ENCODE measurements around the gene GSN. TPM values are rescaled to one million over a fixed set of nuclear protein-coding genes. Genes with fewer than 3 reads are reported as not detected.
A peak's percentile ranks its signal among the peaks of the same experiment; 100 is the strongest.

Gene GSN
- total RNA-seq, 1 donor, result 254 TPM

DNA sequence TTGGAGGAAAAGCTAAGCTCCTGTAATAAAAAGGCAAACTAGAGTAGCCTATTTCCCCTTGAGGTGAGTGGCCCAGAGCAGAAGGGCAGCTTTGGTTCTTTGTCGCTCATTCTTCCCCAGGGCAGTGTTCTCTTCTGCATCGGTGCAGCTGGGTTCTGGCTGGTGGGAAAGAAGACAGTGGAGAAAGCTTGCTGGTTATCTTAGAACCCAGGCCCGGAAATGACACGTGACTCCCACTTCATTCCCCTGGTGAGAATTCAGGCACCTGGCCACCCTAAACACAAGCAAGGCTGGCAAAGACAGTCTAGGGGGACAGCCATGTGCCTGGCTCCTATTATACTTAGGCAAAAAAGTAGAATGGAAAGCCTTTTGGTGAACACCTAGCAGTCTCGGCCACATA is 32.5 kb upstream of the GSN start:
- no peak for DNase-seq (ENCODE audit: low read depth)
- TF ChIP-seq, protein P1, sequence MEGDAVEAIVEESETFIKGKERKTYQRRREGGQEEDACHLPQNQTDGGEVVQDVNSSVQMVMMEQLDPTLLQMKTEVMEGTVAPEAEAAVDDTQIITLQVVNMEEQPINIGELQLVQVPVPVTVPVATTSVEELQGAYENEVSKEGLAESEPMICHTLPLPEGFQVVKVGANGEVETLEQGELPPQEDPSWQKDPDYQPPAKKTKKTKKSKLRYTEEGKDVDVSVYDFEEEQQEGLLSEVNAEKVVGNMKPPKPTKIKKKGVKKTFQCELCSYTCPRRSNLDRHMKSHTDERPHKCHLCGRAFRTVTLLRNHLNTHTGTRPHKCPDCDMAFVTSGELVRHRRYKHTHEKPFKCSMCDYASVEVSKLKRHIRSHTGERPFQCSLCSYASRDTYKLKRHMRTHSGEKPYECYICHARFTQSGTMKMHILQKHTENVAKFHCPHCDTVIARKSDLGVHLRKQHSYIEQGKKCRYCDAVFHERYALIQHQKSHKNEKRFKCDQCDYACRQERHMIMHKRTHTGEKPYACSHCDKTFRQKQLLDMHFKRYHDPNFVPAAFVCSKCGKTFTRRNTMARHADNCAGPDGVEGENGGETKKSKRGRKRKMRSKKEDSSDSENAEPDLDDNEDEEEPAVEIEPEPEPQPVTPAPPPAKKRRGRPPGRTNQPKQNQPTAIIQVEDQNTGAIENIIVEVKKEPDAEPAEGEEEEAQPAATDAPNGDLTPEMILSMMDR (IDR thresholded peaks at IDR 0.05; ENCODE audit: insufficient read depth, low read depth, low read length), result no peak
- no peak overlapping the region for H3K4me3 ChIP-seq (ENCODE audit: low read depth, low read length)

DNA sequence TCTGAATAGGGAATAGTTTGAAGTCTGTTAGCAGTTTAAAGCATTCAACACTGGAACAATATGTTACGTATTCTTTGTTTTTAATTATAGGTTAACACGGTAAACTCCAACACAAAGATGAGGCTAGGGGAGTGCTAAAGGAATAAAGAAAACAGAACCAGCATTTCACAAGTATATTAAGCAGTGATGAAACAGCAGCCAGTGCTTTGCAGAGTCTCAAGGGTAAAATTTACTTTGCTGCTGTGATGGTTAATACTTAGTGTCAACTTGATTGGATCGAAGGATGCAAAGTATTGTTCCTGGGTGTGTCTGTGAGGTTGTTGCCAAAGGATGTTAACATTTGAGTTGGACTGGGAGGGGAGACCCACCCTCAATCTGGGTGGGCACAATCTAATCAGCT is 30.0 kb upstream of the GSN start:
- H3K4me3 ChIP-seq (ENCODE audit: low read depth, low read length), result no peak overlapping the region
- TF ChIP-seq, protein P1 (IDR thresholded peaks at IDR 0.05; ENCODE audit: insufficient read depth, low read depth, low read length), result no peak
- no peak for DNase-seq (ENCODE audit: low read depth)

DNA sequence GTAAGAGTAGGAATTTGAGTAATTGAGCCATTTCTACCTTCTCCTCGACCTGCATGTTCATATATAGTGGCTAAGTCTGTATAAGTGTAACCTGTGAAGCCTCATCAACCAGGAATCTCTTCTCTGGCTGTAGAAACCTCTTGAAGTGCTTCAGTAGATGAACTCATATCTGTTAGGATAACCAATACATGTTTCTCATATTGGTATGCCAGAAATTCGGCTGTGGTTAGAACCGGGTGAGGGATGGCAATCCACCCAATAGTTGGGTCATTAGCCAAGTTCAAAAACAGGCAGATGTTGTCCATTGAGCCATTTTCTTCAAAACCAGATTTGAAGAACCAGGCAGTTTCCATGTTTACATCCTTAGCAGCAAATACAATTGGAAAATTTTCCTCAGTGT is 28.9 kb upstream of the GSN start:
- H3K4me3 ChIP-seq (ENCODE audit: low read depth, low read length), result no peak overlapping the region
- TF ChIP-seq, protein P1 (IDR thresholded peaks at IDR 0.05; ENCODE audit: insufficient read depth, low read depth, low read length), result no peak
- no peak for DNase-seq (ENCODE audit: low read depth)

DNA sequence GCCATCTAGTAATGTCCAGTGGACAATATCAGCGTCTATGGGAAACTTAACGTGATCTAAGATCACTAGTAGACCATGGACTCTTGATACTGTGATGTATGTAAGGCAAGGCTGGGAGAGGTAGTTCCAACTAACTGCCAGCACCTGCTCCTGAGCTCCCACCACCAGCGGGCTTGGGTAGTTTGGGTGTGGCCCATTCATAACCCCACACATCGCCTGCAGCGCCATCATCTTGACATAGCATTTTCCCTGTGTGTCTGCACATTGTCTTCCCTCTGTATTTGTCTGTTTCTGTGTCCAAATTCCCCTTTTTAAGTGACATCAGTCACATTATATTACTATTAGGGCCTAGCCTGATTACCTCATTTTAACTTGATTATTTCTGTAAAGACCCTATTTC is 28.1 kb upstream of the GSN start:
- DNase-seq (ENCODE audit: low read depth), result no peak

DNA sequence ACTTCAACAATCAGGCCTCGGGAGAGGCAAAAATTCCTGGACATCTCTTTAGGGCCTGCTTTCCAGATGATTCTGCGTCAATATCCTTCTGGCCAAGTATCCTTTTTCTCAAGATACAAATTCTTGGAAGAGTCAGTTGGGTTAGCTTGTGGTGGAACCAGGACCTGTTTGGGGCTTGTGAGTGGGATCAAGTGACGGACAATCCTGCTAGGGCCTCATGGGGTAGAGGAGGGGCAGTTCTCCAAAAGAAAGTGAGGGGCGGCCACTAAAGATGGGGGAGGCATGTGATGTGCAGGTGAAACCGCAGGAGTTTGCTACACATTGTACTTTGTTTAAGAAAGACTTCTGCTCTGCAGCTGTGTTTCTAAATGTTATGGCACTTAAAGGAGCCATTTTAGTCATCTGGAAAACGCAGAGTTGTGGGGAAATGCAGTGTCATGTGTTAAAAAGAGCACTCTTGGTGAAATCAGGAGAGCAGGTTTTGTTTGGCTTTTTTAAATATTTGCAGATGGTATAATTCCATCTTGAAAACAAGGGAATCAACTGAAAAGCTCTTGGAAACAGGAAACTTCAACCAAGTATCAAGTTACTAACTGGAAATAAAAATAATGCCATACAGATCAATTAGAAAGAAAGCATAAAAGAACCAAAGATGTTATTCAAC is 27.4 kb upstream of the GSN start:
- TF ChIP-seq, protein P1 (IDR thresholded peaks at IDR 0.05; ENCODE audit: insufficient read depth, low read depth, low read length), result no peak
- peak; percentile 73 for DNase-seq (ENCODE audit: low read depth)

More for the DNA sequence above, 28.1 kb upstream of the GSN start:
- H3K4me3 ChIP-seq (ENCODE audit: low read depth, low read length), result no peak overlapping the region
- TF ChIP-seq, protein P1 (IDR thresholded peaks at IDR 0.05; ENCODE audit: insufficient read depth, low read depth, low read length), result no peak

DNA sequence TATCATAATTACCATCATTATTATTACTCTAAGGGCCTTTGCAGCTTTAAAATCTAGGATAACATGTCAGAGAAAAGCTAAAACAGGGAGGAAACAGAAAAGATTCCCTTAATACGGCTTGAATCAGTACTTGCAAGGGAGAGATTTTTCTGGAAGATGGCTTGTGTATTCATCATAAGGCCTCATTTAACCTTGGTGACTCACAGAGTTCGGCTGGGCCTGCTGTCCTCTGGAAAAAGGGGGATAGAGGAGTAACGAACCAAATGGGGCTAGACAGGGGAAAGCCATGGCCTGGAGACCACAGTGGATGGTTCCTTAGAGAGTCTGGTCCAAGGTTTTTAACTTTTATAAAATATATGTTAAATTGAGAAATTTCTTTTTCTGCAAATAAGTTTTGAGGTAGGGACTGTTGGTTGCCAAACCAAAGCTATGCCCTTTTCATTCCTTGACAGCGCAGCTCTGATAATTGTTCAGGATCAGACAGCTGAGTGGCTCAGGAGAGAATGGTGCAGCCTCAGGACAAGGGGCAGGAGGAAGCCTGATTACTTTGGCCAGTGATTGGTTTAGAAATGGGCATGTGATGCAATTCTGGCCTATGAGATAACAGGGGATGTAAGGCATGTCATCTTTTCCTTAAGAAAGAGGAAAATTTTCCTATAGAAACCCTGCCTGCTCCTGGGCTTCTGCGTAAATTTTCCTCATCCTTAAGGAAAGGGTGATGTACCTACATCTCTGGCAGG is 25.6 kb upstream of the GSN start:
- TF ChIP-seq, protein P1 (IDR thresholded peaks at IDR 0.05; ENCODE audit: insufficient read depth, low read depth, low read length), result no peak
- no peak overlapping the region for H3K4me3 ChIP-seq (ENCODE audit: low read depth, low read length)
- DNase-seq (ENCODE audit: low read depth), result peak; percentile 49

More for the DNA sequence above, 27.4 kb upstream of the GSN start:
- H3K4me3 ChIP-seq (ENCODE audit: low read depth, low read length), result no peak overlapping the region

All from fibroblast of villous mesenchyme (primary cell).